Measurements from ENCODE around the gene FGF21.
"Not testable (repeated sequence)": the region's sequence is repeated elsewhere in the genome, so short reads cannot be mapped to it uniquely, and the experiment has no call there.

Gene FGF21, protein sequence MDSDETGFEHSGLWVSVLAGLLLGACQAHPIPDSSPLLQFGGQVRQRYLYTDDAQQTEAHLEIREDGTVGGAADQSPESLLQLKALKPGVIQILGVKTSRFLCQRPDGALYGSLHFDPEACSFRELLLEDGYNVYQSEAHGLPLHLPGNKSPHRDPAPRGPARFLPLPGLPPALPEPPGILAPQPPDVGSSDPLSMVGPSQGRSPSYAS
- 0 reads per million in 2 donors for total RNA-seq

DNA sequence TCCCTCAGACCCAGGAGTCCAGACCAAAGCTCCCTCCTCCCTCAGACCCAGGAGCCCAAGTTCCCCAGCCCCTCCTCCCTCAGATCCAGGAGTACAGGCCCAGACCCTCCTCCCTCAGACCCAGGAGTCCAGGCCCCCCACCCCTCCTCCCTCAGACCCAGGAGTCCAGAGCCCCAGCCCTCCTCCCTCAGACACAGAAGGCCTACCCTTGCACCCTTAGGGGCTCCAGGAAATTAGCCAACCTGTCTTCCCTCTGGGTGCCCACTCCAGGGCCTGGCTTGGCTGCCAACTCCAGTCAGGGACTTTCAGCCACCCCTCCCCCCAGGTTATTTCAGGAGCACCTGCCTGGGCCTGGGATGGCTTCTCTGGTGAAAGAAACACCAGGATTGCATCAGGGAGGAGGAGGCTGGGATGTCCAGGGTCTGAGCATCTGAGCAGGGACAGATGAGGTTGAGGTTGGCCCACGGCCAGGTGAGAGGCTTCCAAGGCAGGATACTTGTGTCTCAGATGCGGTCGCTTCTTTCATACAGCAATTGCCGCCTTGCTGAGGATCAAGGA, at the start of gene FGF21:
FGF21 (plus strand) TSS at position 441 of the 558 bp plus-strand sequence. CDS start 713 bp downstream, outside the sequence.
- no peak for DNase-seq

DNA sequence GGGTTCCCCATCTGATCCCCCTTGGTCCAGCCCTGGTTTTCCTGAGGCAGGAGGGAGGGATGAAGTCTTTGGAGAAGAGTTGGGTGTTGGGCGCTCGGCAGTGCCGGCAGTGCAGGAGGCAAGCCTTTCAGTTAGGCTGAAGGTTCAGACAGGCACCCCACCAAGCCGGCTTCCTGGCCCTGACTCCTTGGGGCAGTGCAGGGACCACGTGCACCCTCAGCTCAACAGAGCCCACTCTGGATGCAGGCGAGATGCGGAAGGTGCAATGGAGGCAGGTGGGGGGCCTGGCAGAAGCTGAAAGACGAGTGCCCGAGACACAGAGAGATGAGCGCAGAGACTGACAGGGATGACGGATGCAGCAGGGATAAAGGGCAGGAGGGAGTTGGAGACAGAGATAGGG, 46.9 kb upstream of the FGF21 start:
- no peak for DNase-seq

DNA sequence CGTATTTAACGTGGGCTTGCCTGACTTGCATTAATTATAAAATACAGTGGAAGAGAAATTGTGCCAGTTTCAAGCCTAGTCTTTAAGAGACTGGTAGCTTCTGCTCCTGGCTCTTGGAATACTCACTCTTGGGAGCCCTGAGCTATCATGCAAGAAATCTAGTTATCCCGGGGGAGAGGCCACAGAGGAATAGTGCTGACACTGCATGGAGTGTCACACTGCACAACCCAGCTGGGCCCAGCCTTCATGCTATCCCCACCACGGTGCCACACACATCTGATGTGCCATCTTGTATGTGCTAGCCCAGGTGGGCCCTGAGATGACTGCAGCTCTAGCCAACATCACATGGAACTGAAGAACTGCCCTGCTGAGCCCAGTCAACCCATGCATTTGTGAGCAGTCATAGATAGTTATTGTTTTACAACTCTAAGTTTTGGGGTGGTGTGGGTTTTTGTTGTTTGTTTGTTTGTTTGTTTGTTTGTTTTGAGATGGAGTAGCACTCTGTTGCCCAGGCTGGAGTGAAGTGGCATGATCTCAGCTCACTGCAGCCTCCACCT, 44.1 kb upstream of the FGF21 start:
- no peak for DNase-seq

DNA sequence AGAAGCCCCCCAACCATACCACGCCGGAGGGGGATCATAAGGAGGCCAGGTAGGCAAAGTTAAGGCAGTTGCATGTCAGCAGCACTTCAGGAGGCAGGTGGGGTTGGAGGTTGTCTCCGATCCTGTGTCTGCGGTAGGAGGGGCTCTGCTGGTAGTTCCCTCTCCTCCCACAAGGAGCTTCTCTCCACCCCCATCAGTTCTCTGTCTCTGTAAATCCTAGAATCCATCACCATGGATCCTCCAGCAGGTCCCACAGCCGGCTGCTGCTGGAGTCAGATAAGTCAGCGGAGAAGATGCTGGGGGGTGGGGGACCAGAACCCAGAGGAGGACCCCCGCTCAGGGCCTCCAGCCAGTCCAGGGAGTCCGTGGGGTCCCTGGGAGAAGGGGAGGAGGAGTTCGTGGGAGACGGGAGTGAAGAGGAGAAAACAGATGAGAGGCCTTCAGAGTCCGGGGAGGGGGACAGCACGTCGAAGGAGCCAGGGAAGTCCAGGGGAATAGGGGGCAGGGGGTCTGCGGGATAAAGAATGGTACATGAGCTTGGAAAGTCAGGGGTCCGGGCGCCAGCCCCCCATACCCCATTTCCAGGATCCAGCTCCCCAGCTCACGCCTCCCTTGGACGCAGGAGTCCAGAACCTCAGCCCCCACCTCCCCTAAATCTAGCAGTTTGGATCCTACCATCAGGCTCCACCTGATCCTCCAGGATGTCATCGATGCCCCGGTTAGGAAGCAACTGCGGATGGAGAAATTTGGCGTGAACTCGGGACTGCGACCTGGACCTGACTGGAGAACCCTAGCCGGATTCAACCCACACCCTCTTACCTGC, 42.1 kb upstream of the FGF21 start:
- DNase-seq = no peak

DNA sequence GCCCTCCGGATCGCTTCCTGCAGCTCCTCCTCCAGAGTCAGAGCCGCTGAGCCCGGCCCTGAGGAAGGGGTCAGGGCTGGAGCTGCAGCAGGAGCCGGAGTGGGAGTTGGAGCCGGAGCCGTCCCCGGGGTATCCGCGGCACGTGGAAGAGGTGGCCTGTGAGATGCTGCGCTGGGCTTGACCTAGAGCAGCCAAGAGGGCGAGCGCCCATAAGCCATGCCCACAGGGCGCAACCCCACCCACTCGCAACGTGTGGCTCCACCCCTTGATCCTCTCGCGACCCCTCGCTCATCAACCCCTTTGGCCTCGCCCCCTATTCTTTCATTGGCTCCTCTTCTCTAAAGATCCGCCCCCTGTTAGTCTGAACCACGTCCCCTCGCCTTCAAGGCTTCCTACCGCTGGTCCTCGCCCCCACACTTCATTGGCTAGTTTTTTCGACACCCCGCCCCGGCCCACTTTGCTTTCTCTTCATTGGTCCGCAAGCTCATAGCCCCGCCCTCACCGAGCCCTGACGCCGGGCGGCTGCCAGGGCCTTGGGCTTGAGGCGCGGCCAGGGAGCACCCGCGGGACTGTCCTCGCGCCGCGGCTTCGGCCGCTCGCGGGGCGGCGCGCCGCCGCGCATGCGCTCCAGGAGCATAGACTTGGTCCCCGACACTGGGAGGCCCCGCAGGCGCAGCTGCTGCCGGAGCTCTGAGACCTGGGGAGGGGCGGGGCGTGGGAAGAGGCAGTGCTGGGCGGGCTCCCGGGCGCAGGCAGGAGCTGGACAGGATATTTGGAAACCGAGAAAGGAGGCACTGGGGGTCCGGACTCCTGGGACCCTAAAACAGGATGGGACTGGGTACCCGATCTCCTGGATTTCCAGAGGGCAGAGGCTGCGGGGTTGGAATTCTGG, 41.2 kb upstream of the FGF21 start:
- peak; percentile 93 for DNase-seq

DNA sequence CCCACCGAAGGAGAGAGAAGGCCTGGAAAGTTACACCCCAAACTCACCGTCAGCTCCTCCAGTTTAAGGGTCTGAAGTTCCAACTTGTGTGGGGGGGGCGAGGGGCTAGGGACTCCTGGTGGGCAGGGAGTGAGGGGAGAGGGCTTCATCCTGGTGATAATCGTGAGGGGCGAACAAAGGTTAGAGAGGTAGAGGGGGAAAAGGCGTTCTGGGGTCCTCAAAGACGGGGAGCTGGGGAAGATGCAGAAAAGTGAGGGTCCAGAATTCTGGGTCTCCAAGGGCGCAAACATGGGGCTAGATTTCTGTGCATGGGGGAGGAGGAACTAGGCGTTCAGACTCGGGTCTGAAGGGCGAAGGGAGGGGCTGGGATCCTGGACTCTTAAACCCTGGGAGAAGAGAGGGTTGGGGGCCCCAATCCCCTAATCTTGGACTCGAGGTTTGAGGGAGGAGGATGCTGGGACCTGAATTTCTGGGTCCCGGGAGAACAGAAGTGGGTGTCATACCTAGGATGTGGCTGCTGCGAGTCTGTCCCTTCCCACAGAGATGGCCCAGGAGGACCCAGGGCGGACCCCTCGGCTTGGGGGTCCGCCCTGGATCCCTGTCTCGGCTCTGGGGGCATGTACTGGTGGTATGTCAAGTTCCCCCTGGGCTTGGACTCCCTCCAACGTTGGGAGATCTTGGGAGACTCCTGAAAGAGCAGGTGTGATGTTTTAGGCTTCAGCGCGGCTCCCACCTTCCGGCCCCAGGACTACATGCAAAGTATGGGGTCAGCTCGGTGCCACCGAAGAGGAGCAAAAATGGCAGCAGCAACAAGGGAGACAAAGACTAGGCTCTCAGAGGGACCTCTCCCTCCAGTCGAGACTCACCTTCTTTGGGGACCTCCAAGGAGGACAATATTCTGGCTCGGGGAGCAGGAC, 40.3 kb upstream of the FGF21 start:
- DNase-seq = no peak

DNA sequence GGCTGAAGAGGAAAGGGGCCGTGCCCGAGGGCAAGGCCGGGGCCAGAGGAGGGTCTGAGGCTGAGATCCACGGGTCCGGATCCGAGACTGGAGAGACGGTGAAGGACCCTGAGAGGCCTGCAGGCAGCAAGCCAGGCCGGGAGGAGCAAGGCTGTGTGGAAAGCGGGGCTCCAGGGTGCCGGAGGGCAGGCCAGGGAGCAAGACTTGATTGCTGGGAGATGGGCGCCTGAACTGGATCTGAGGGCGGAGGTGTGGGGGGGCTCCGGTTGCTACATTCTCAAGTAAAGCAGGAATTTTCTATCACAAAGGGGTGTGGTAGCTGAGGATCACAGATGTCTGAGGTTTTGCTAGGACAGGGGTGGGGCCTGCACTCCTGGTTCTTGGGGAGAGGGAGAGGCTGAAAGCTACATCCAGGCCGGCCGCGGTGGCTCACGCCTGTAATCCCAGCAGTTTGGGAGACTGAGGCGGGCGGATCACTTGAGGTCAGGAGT, 39.6 kb upstream of the FGF21 start:
- no peak for DNase-seq

DNA sequence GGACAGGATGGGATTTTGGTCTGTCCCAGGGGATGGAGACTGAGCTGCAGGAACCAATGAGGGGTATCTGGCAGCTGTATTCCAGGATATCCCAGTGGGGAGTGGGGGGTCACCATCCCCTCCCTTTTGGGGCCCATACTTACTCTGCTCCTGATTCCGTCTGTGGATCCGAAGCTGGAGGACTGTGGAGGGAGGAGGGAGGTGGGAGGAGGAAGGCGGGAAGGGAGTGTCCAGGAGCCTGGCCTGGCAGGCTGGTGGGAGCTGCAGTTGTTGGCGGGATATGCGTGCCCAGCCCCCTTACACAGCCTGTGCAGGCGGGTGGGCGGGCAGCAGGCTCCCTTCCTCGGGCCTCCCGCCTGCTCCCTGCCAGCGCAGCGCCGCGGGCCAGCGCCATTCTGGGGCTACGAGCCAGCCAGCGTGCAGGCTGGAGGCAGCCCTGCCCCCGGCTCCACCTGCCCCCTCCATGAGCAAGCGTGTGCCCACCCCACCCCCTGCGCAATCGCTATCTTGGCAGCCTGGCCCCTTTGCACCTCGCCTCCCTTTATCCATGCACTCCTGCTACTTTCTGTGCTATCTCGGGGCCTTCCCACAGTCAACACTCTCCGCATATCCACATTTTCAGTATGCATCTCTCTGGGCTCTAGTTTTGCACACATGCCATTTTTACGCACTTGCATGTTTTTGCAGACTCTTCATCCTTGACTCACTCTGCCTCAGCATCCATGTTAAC, 38.6 kb upstream of the FGF21 start:
- DNase-seq = no peak

DNA sequence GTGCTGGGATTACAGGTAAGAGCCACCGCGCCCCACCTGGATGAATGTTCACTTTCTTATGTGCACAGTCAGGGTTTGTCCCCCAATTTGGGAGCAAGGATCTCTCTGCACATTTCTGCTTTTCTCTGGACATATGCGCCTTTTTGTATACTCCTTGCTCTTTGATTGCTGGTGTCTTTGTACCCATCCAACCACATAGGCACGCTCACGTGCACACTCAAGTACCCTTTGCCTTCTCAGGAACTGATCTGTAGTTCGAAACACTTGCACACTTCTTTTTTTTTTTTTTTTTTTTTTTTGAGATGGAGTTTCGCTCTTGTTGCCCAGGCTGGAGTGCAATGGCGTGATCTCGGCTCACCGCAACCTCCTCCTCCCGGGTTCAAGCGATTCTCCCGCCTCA, 37.2 kb upstream of the FGF21 start:
- not testable (repeated sequence) for DNase-seq

DNA sequence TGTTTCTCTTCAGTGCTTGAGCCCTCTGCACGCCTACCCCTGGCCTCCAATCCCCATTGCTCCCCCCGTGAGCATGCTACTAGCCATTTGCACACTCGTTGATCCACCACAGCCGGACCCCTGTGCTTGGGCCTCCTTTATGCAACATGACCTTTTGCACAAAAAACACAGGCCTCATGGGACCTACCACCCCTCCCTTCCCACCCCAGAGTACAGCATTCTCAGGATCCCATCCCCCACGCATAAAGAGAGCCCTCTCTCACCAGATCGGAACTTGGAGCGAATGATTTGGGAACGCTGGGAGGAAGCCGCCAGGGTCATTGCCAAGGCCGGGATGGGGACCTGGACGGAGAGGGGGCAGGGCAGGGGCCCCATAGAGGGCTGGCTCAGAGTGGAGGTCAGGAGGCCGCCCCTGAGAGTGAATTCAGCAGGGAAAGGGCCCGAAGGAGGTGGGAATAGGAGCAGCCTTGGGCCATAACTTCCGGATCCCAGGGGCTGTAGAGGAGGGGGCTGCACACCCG, 36.6 kb upstream of the FGF21 start:
- no peak for DNase-seq

DNA sequence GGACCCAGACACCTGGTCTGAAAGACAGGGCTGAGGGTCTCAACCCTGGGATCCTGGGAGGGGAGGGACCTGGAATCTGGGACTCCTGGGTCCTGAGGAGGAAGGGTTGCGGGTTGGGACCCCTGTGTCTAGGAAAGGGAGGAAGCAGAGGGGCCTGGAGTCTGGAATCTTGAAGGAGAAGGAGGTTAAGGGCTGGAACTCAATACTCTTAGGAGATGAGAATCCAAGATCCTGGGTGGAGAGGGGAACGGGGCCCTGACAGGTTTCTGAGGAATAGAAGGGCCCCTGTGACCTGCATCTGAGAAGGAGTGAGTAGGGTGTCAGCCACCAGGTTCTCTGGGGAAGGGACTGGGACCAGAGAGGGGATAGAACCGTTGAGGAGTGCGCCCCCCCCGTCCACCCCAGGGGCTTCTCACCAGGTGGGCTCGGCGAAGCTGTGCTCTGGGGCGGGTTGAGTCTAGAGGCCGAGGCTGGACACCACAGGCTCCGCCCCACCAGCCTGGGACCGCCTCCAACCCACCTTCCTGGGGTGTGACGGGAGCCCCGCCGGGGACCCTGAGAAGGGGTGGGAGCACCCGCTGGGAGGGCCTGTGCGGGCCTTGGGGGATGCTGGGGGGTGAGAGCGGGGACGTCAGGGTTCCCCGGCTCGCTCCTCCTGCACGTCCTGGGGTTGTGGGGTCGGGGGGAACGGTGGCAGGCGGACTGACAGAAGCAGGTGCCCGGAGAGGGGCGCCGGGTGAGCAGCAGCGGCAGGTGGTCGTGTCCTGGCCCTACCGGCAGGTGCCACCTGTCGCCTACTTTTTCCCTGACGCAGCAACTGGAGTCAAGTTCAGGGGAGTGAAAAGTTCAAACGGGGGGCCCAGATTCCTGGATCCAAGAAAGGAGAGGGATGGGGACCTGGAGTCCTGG, 35.8 kb upstream of the FGF21 start, which contains the start of gene MAMSTR:
MAMSTR (minus strand) TSS at position 463 of the 909 bp plus-strand sequence. CDS start 694 bp downstream, outside the sequence.
- no peak for DNase-seq

DNA sequence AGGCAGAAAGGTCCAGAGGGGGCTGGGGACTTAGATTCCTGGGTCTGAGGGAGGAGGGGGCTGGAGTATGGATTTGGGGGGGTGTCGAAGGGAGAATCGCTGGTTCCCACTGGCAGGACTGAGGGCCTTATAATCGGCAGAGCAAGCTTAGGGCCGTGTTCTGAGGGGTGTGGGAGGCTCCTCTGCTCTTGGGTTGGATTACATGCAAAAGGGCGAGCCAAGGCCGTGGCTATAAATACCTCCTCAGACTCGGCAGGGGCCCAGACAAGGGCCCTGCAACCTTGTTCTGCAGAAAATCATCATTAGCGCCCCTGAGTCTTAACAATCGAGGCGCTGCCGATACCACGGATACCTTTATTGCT, 35.1 kb upstream of the FGF21 start:
- no peak for DNase-seq

DNA sequence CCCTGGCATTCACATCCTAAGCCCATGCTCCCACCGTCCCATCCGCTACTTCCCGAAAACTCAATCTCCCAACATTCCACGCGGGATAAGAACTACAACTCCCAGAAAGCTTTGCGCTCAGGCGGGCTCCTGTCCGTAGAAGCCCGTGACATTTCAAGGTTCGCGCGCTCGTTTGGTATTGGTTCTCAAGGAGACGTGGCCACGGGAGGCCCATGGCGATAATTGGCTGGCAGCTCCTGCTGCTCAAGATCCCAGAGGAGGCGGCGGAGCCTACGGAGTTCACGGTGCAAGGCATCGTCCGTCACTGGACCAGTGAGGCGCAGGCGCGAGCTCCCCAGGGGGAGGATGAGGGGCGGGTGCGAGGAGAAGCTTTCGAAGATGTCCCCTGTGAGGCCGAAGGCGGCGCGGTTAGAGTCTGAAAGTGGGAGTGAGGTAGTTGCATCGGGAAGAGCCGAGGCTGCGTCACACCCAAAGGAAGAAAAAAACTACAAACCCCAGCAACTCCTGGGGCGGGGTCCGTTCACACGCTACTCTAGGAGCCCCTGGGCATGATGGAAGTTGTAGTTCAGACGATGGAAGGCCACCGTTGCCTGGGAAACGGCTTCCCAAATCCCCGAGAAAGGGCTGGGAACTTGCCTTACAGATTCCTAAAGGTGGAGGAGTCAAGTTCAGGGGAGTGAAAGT, 34.6 kb upstream of the FGF21 start:
- DNase-seq = peak; percentile 86

DNA sequence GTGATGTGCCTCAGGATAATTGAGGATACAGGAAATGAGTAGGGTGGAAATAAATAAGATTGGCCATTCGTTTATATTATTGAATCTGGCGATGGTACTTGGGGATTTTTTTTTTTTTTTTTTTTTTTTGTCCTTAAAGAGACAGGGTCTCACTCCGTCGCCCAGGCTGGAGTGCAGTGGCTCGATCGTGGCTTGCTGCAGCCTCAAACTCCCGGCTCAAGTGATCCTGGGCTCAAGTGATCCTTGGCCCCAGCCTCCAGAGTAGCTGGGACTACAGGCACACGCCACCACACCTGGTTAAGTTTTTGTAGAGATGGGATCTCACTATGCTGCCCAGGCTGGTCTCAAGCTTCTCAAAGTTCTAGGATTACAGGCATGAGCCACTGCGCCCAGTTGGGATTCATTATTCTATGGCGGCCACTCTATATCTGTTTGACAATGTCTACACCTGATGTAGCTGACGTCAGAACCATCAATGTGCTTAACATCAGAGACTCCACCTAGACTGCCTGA, 33.1 kb upstream of the FGF21 start:
- DNase-seq = no peak

DNA sequence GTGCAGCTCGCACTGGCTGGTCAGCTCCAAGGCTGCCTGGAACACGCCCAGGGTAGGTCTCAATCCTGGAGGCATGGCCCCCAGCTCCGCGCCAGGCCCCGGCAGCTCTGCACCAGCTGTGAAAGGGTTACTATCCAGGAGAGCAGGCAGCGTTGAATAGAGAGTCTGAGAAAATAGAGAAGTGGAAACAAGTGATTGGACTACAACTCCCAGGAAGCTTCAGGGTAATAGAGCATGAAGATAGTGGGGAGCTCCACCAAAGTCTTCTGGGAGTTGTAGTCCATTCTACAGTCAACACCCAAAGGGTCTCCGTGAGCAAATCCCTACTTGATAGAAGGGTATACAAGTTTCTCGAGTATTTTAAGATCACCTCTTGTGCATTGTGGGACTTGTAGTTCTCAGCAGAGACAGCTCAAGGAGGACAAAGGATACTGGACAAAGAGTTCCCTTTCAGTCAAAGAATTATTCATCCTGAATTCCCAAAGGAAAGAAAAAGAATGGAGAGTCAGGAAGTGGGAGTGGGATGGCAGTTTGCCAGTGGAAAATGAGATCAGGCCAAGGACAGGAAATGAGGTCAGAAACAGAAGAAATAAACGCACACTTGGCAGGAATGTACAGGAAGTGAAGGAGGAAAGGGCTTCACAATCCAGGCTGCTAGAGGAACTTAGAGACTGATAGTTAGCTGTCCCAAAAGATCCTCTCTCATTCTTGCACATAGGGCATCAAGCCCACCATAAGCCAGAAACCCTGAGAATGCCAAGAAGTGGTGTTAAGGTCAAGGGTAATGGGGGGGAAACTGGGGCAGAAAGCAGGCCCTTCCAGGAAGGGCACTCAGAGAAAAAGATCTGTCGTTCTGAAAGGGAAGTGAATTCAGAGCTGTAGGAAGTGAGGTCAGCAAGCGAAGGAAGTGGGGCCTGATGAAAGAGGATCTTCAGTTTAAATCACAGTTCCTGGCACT, 30.2 kb upstream of the FGF21 start:
- no peak for DNase-seq

DNA sequence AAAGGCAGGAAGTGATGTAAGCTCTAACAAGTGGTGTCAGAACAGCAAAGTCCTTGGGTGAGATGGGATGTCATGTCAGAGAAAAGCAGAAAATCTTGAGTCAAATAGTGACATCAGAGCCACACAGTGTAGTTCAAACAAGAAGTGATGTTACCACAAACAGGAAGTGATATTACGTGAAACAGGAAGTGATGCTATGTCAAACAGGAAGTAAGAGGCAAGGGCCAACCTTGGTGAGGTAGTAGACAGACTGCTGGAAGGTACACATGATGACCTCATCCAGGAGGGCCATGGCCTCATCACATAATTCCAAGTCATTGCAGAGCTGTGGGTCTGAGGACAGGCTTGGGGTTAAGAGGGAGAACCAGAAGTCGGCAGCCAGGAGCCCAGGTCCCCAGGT, 28.8 kb upstream of the FGF21 start:
- no peak for DNase-seq

Measured in T-helper 9 cell (primary cell).